HAP-1 (cell line): ENCODE measurements around the gene ANKLE2.
"Not testable (repeated sequence)": the region's sequence is repeated elsewhere in the genome, so short reads cannot be mapped to it uniquely, and the experiment has no call there.

Experiments used
- DNase-seq, 2 experiments: peaks; one replicate each; pipeline ENCODE4 v3.0.0-alpha.2; 2016 to 2020; ENCODE audit warnings: low spot score in 2 of 2
- H3K27me3 ChIP-seq: fragments of 250-450 bp; sonication (Bioruptor Pico); 2 replicates; pipeline ENCODE4 v1.5.1; 2020; ENCODE audit warnings: low read depth, mild to moderate bottlenecking, moderate library complexity
- H3K36me3 ChIP-seq: fragments of 250-450 bp; sonication (Bioruptor Pico); replicated peaks from 2 replicates; pipeline ENCODE4 v1.5.1; 2020; ENCODE audit warnings: mild to moderate bottlenecking
- H3K4me1 ChIP-seq: fragments of 250-450 bp; sonication (Bioruptor Pico); 2 replicates; pipeline ENCODE4 v1.5.1; 2020; ENCODE audit warnings: mild to moderate bottlenecking
- H3K4me3 ChIP-seq: fragments of 250-450 bp; sonication (Bioruptor Pico); 2 replicates; pipeline ENCODE4 v1.5.1; 2020; ENCODE audit warnings: mild to moderate bottlenecking, moderate library complexity
- H3K9me3 ChIP-seq: fragments of 250-450 bp; sonication (Bioruptor Pico); 2 replicates; pipeline ENCODE4 v1.5.1; 2020; ENCODE audit warnings: mild to moderate bottlenecking, moderate library complexity
- in situ Hi-C: fragments of 300-500 bp; cut with MboI; formaldehyde crosslinking; loops from 3 replicates; pipeline ENCODE4 v1.14.3; 2020; ENCODE audit warnings: low sequenced_read_pairs, inconsistent platforms, mixed read lengths

The ANKLE2 gene

GRCh38 chr12:132773077-132773955 lies 11.7 kb upstream of the ANKLE2 start:
- no peaks in the 10 kb centered on the region for H3K27me3 ChIP-seq
- in situ Hi-C loops: no loop called here
- no peaks in the 10 kb centered on the region for H3K4me1 ChIP-seq
- DNase-seq: no peak
- no peak overlapping the region for H3K4me3 ChIP-seq
- peaks cover 54% of the 10 kb centered on the region for H3K36me3 ChIP-seq
- H3K9me3 ChIP-seq: no peaks in the 10 kb centered on the region

GRCh38 chr12:132772606-132773005 lies 11.0 kb upstream of the ANKLE2 start:
- H3K9me3 ChIP-seq: no peaks in the 10 kb centered on the region
- no peak overlapping the region for H3K4me3 ChIP-seq
- DNase-seq: no peak
- no peaks in the 10 kb centered on the region for H3K4me1 ChIP-seq
- H3K27me3 ChIP-seq: no peaks in the 10 kb centered on the region
- H3K36me3 ChIP-seq: peaks cover 48% of the 10 kb centered on the region
- in situ Hi-C loops: no loop called here

GRCh38 chr12:132771126-132771838 lies 9.7 kb upstream of the ANKLE2 start:
- no peak for DNase-seq
- no peaks in the 10 kb centered on the region for H3K9me3 ChIP-seq
- in situ Hi-C loops: no loop called here
- no peaks in the 10 kb centered on the region for H3K27me3 ChIP-seq
- no peaks in the 10 kb centered on the region for H3K4me1 ChIP-seq
- peaks cover 42% of the 10 kb centered on the region for H3K36me3 ChIP-seq
- no peak overlapping the region for H3K4me3 ChIP-seq

- DNase-seq: no peak
- Histone ChIP-seq H3K9me3 (no peaks in the 10 kb centered on the region), H3K36me3 (peaks cover 14% of the 10 kb centered on the region), H3K4me1 (no peaks in the 10 kb centered on the region), H3K4me3 (no peak overlapping the region), H3K27me3 (no peaks in the 10 kb centered on the region)
- in situ Hi-C loops: no loop called here
Measured at GRCh38 chr12:132766380-132767085, 4.9 kb upstream of the ANKLE2 start.

GRCh38 chr12:132765361-132765760 lies 3.7 kb upstream of the ANKLE2 start:
- no peaks in the 10 kb centered on the region for H3K9me3 ChIP-seq
- H3K27me3 ChIP-seq: no peaks in the 10 kb centered on the region
- H3K36me3 ChIP-seq: peaks cover 15% of the 10 kb centered on the region; the same call in 1 of the 2 replicates
- in situ Hi-C loops: no loop called here
- no peak overlapping the region for H3K4me3 ChIP-seq
- no peak for DNase-seq
- H3K4me1 ChIP-seq: peaks cover 2% of the 10 kb centered on the region; the same call in 1 of the 2 replicates

GRCh38 chr12:132764231-132764630 lies 2.6 kb upstream of the ANKLE2 start:
- no peaks in the 10 kb centered on the region for H3K9me3 ChIP-seq
- H3K36me3 ChIP-seq: peaks cover 12% of the 10 kb centered on the region
- no peaks in the 10 kb centered on the region for H3K27me3 ChIP-seq
- in situ Hi-C loops: no loop called here
- H3K4me1 ChIP-seq: peaks cover 5% of the 10 kb centered on the region; the same call in 1 of the 2 replicates
- H3K4me3 ChIP-seq: no peak overlapping the region
- DNase-seq: no peak

GRCh38 chr12:132761921-132762583 lies 420 bp upstream of the ANKLE2 start:
- in situ Hi-C loops: no loop called here
- Histone ChIP-seq H3K36me3 (peaks cover 10% of the 10 kb centered on the region), H3K4me3 (peak overlapping the region; percentile 74), H3K4me1 (peaks cover 5% of the 10 kb centered on the region; the same call in 1 of the 2 replicates), H3K9me3 (no peaks in the 10 kb centered on the region), H3K27me3 (no peaks in the 10 kb centered on the region)
- peak; percentile 73 to 87 for DNase-seq

GRCh38 chr12:132759359-132759758 lies 2.3 kb downstream of the ANKLE2 start:
- in situ Hi-C loops: no loop called here
- no peak overlapping the region; the same call in 1 of the 2 replicates for H3K4me3 ChIP-seq
- H3K36me3 ChIP-seq: peaks cover 22% of the 10 kb centered on the region
- no peaks in the 10 kb centered on the region for H3K9me3 ChIP-seq
- H3K27me3 ChIP-seq: no peaks in the 10 kb centered on the region
- no peak for DNase-seq
- peaks cover 5% of the 10 kb centered on the region; the same call in 1 of the 2 replicates for H3K4me1 ChIP-seq

- in situ Hi-C loops: not testable (repeated sequence)
Measured at GRCh38 chr12:132758825-132759224, 2.8 kb downstream of the ANKLE2 start.

GRCh38 chr12:132754160-132754932 lies 7.3 kb downstream of the ANKLE2 start:
- peaks cover 59% of the 10 kb centered on the region for H3K36me3 ChIP-seq
- peak in 1 of 2 experiments; percentile 31 for DNase-seq
- in situ Hi-C loops: loop anchor here (5.0 kb wide), 1 partner anchor 37 kb away; no protein-coding TSS in a partner anchor
- no peak overlapping the region for H3K4me3 ChIP-seq
- H3K9me3 ChIP-seq: no peaks in the 10 kb centered on the region
- no peaks in the 10 kb centered on the region for H3K4me1 ChIP-seq
- no peaks in the 10 kb centered on the region for H3K27me3 ChIP-seq

More at GRCh38 chr12:132758825-132759224, 2.8 kb downstream of the ANKLE2 start:
- not testable (repeated sequence) for DNase-seq, H3K27me3 ChIP-seq, H3K9me3 ChIP-seq, H3K4me3 ChIP-seq, H3K4me1 ChIP-seq
- H3K36me3 ChIP-seq: peaks cover 28% of the 10 kb centered on the region

- H3K4me3 ChIP-seq, H3K4me1 ChIP-seq, H3K27me3 ChIP-seq, DNase-seq, H3K9me3 ChIP-seq: not testable (repeated sequence)
- in situ Hi-C loops: loop anchor here (5.0 kb wide), 1 partner anchor 36 kb away; no protein-coding TSS in a partner anchor
- H3K36me3 ChIP-seq: peaks cover 66% of the 10 kb centered on the region
Measured at GRCh38 chr12:132753670-132754069, 8.0 kb downstream of the ANKLE2 start.

- Histone ChIP-seq H3K36me3 (peaks cover 88% of the 10 kb centered on the region), H3K9me3 (no peaks in the 10 kb centered on the region)
- in situ Hi-C loops: no loop called here
Measured at GRCh38 chr12:132748319-132748718, 13.3 kb downstream of the ANKLE2 start.

More at GRCh38 chr12:132748319-132748718, 13.3 kb downstream of the ANKLE2 start:
- no peaks in the 10 kb centered on the region for H3K4me1 ChIP-seq
- H3K27me3 ChIP-seq: no peaks in the 10 kb centered on the region
- no peak overlapping the region for H3K4me3 ChIP-seq
- DNase-seq: no peak
